Ishikawa (cell line): ENCODE results near the gene MAGI1.

ENCODE experiments used
- EGR1 ChIP-seq: IDR thresholded peaks from 2 replicates; pipeline ENCODE4 v1.6.1; 2012
- EP300 ChIP-seq: IDR thresholded peaks from 2 replicates; pipeline ENCODE4 v1.6.1; 2012; ENCODE audit warnings: borderline replicate concordance
- FOXM1 ChIP-seq: IDR thresholded peaks from 2 replicates; pipeline ENCODE4 v1.6.1; 2012; ENCODE audit warnings: low read depth, borderline replicate concordance
- MAX ChIP-seq: IDR thresholded peaks from 2 replicates; pipeline ENCODE4 v1.6.1; 2012
- NFIC ChIP-seq: IDR thresholded peaks from 2 replicates; pipeline ENCODE4 v1.6.1; 2012
- RAD21 ChIP-seq: IDR thresholded peaks from 2 replicates; pipeline ENCODE4 v1.6.1; 2012; ENCODE audit warnings: low read depth
- REST ChIP-seq: IDR thresholded peaks from 2 replicates; pipeline ENCODE4 v1.6.1; 2012; ENCODE audit warnings: low read depth, mild to moderate bottlenecking
- TAF1 ChIP-seq: IDR thresholded peaks from 2 replicates; pipeline ENCODE4 v1.6.1; 2012; ENCODE audit warnings: low read depth, mild to moderate bottlenecking
- TEAD4 ChIP-seq: IDR thresholded peaks from 2 replicates; pipeline ENCODE4 v1.6.1; 2012
- ZBTB7A ChIP-seq: IDR thresholded peaks from 2 replicates; pipeline ENCODE4 v1.6.1; 2012; ENCODE audit warnings: low read depth

- no peak for TF ChIP-seq RAD21
- no peak for TF ChIP-seq TAF1
- TF ChIP-seq ZBTB7A = no peak
- TF ChIP-seq MAX = no peak
- TF ChIP-seq TEAD4 = no peak
- TF ChIP-seq EGR1 = no peak
- no peak for TF ChIP-seq EP300
- no peak for TF ChIP-seq REST
- TF ChIP-seq FOXM1 = no peak
- TF ChIP-seq NFIC = no peak
Observed at GRCh38 chr3:65632414-65632813, 406.3 kb downstream of the MAGI1 start.
